ENCODE data around the gene TTC21B.

DNA sequence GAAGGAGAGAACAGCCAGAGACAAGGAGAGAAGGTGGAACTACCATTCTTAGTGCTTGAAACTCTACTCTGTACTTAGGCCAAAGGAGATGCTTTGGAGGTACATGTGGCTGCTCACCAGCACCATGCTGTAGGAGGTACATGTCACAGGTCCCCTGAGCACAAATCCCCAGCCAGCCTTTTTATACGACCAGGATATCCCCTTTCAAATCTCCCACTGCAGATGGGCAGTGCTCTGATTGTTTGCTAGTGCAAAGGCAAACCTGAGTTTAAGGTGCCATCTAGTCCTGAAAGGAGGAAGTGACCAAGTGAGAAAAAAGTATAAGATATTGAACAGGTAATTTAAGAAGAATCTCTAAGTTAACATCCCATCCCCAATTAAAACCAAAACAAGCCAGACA lies 17.1 kb upstream of the TTC21B start:
- TF ChIP-seq POLR2A (IDR thresholded peaks at IDR 0.05; ENCODE audit: low read depth, low read length) (no peak), POLR2AphosphoS5 (IDR thresholded peaks at IDR 0.05; ENCODE audit: low read depth, low read length) (no peak), TAF1 (IDR thresholded peaks at IDR 0.05; ENCODE audit: low read depth, low read length) (no peak)

Measured in GM12891 (cell line).